ENCODE results near the gene DMBT1. TPM values are rescaled to one million over a fixed set of nuclear protein-coding genes. Genes with fewer than 3 reads are reported as not detected.

The DMBT1 gene
- total RNA-seq, 1 experiment from 2014 or later: 4.6 TPM

DNA sequence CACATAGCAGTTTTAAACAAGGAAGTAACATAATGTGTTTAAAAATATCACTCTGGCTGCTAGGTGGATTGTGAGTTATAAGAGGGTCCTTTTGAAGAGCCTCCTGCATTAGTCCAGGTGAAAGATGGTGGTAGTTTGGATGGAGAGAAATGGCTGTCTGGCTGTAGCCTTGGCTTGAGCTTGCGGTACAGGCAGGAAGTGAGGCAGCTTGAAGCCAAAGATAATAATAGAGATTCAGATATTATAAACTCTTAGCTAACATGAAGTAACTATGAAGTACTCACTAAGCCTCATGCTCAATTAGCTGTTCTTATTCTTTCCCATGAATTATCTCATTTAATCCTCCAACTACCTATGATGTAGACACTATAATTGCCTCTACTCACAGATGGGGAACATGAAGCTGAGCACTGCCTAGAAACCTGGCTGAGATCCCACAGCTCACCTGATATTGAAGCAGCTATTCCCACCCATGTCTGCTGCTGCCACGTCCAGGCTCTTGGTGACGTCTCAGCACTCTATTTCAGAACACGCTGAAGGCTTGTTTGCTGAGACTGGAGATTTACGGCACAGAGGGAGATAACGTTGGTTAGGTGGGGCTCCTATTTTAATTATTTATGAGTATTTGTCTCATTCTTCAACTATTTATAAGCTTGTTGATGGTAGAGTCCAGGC, 128.7 kb downstream of the DMBT1 start:
- H3K9me3 Mint-ChIP-seq (ENCODE audit: low read depth, unreplicated experiment): no peaks in the 10 kb centered on the region
- TF ChIP-seq, protein P1, sequence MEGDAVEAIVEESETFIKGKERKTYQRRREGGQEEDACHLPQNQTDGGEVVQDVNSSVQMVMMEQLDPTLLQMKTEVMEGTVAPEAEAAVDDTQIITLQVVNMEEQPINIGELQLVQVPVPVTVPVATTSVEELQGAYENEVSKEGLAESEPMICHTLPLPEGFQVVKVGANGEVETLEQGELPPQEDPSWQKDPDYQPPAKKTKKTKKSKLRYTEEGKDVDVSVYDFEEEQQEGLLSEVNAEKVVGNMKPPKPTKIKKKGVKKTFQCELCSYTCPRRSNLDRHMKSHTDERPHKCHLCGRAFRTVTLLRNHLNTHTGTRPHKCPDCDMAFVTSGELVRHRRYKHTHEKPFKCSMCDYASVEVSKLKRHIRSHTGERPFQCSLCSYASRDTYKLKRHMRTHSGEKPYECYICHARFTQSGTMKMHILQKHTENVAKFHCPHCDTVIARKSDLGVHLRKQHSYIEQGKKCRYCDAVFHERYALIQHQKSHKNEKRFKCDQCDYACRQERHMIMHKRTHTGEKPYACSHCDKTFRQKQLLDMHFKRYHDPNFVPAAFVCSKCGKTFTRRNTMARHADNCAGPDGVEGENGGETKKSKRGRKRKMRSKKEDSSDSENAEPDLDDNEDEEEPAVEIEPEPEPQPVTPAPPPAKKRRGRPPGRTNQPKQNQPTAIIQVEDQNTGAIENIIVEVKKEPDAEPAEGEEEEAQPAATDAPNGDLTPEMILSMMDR (IDR thresholded peaks at IDR 0.05; ENCODE audit: unreplicated experiment): no peak
- CTCF ChIA-PET: no interaction called here
- DNase-seq: no peak
- no peaks in the 10 kb centered on the region for H3K4me1 Mint-ChIP-seq (ENCODE audit: low read depth, unreplicated experiment)
- no TSS peak for BruUV-seq (replicated peaks)
- H3K36me3 Mint-ChIP-seq (ENCODE audit: insufficient read depth, unreplicated experiment): no peaks in the 10 kb centered on the region
- intact Hi-C loops (cut with micrococcal nuclease; ENCODE audit: unreplicated experiment): no loop called here
- H3K27me3 Mint-ChIP-seq (ENCODE audit: unreplicated experiment): peaks cover 65% of the 10 kb centered on the region
- H3K4me3 Mint-ChIP-seq (ENCODE audit: low read depth, unreplicated experiment): no peak overlapping the region
- no peak overlapping the region for H3K27ac Mint-ChIP-seq (ENCODE audit: unreplicated experiment)

DNA sequence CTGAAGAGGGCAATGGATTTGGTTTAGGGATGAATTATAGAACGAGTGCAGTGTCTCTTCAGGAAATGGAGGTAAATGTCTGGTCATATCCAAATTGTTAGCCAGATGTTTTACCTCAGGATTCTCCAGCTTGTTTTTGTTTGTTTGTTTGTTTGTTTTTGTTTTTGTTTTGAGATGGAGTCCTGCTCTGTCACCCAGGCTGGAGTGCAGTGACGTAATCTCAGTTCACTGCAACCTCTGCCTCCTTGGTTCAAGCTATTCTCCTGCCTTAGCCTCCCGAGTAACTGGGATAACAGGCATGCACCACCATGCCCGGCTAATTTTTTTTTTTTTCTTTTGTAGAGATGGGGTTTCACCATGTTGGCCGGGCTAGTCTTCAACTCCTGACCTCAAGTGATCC, 132.2 kb downstream of the DMBT1 start:
- Mint-ChIP-seq H3K27ac (ENCODE audit: unreplicated experiment) (no peak overlapping the region), H3K9me3 (ENCODE audit: low read depth, unreplicated experiment) (no peaks in the 10 kb centered on the region)
- CTCF ChIA-PET: no interaction called here

More for the DNA sequence above, 132.2 kb downstream of the DMBT1 start:
- no peak for DNase-seq
- TF ChIP-seq, protein P1 (IDR thresholded peaks at IDR 0.05; ENCODE audit: unreplicated experiment): no peak
- H3K27me3 Mint-ChIP-seq (ENCODE audit: unreplicated experiment): peaks cover 50% of the 10 kb centered on the region
- BruUV-seq (replicated peaks): no TSS peak
- H3K4me3 Mint-ChIP-seq (ENCODE audit: low read depth, unreplicated experiment): no peak overlapping the region
- no peaks in the 10 kb centered on the region for H3K4me1 Mint-ChIP-seq (ENCODE audit: low read depth, unreplicated experiment)
- H3K36me3 Mint-ChIP-seq (ENCODE audit: insufficient read depth, unreplicated experiment): no peaks in the 10 kb centered on the region
- intact Hi-C loops (cut with micrococcal nuclease; ENCODE audit: unreplicated experiment): no loop called here

Other genes with a start within 250 kb of the DMBT1 start
- 29.4 and 31.0 TPM in 2 replicates for gene PLEKHA1, start 186.0 kb upstream of the DMBT1 start, total RNA-seq (2022)
- gene ARMS2, start 106.1 kb upstream of the DMBT1 start, total RNA-seq (2022): not detected in 2 replicates
- 1.3 and 2.4 TPM in 2 replicates for gene HTRA1, start 99.2 kb upstream of the DMBT1 start, total RNA-seq (2022)
- not detected in 2 replicates for gene C10orf120, start 139.1 kb downstream of the DMBT1 start, total RNA-seq (2022)

Data from Calu3 (cell line).